GM18870 (cell line): ENCODE measurements around the gene PDZRN3.

Experiments
- ATAC-seq: cut with Tn5 transposase; IDR thresholded peaks from one replicate; pipeline ENCODE4 v1.9.1; 2021; ENCODE audit warnings: moderate library complexity; ENCODE audit not compliant: unreplicated experiment

The PDZRN3 gene

DNA sequence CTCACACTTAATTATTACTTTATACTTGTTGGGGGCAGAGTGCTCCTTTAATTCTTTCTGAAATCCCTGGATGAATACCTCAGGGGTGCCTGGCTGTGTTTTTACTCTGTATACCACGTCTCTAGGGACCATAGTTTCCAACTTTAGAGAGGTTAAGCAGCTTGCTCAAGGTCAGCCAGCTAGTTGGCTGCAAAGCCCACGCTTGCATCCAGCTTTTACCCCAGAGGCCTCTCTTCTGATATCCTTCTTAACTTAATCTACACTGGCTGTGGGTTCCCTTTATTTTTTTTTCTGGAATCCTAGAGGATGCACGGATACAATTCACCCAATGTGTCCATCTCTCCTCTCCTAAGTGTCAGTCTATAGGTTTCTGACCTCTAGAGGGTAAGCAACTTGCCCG is 1.4 kb downstream of the PDZRN3 start:
- ATAC-seq = no peak

DNA sequence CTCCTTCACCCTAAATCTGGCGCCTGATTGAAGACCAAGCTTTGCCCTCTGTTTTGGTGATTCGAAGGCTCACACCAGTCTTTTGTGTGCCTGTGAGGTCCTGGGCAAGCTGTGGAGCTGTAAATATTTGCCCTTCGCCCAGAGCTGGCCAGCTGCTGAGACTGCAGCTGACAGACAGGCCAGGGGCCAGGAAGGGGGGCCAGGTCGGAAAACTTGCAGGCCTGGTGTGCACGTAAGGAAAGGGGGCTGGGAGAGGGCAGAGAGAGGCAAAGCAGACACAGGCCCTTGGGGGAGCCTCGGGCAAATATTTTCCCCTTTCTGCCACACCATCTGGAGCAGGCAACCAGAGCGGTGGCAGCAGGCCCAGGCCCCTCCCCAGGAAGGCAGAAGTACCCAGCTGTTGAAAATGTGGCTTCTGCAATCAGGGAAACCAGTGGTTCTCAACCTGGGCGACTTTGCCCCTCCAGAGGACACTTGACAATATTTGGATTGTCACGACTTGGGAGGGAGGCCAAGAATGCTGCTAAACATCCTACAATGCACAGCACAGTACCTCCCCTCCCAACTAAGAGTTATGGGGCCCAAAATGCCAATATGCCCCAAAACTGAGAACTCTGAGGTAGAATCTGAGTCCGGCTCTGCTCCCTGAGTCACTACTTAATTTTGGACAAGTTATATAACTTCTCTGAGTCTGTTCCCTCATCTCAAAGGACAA is 2.5 kb downstream of the PDZRN3 start:
- ATAC-seq = no peak

DNA sequence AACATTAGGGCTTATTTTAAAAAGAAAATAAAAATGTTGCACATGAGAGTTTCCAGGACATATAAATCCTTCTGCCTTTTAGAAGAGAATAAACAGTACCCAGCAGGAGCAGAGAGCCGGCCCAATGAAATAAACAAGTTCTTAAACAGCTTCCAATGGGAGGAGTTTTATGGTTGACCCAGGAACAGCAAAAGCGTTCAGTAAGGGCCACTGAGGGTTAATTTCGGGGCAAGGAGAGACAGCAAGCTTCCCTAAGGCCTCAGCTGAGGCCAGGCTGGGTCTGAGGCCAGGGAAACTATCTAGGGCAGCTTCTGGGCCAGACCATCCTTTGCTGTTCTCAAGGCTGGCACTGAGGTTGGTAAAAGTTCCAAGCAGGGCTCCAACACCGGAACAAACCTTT is 3.4 kb downstream of the PDZRN3 start:
- no peak for ATAC-seq

DNA sequence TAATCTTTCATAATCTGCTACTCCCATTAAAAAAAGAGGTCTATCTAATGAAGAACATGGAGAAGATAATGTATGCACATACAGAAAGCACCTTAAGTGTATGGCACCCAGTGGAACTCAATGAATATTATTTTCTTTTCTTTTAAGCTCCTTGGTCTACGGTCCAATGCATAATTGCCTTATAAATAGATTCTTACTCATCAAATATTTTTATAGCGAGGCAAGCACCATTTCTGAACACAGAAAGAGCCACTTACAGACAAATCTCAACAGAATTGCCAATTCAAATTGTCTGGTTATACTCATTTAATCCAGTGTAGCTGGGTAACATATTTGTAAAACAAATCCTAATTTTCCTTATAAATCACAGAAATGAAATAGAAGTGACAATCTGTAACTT is 6.3 kb downstream of the PDZRN3 start:
- ATAC-seq = no peak

DNA sequence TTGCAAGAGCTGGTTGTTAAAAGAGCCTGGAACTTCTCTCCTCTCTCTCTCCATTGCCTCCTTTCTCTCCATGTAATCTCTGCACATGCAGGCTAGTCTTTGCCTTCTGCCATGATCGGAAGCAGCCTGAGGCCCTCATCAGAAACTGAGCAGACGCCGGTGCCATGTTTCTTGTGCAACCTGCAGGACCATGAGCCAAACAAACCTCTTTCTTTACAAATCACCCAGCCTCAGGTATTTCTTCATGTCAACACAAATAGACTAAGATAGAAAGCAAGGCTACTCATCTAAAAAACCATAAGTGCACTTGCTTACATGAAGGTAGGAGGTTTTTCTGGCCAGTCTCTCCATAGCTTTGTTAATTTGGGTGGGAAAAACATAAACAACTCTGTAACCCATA is 8.7 kb downstream of the PDZRN3 start:
- no peak for ATAC-seq

DNA sequence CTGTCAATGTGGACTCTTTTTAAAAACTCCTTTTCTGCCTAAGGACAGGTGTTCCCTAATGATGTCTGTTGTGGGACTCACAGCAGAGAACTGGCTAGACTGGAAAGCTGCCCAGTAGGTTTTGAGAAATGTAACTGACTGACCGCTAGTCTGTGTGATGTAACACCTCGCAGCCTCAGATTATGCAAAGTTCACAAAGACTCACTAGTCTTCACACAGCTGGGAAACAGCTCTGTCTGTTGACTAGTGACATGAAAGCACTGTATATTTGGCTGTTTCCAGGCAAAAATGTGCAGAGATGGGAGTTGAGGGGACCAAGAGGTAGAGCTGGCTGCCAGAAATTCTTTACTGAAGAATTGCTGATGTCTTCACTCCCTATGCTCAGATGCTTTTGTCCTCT is 10.3 kb downstream of the PDZRN3 start:
- ATAC-seq = no peak

DNA sequence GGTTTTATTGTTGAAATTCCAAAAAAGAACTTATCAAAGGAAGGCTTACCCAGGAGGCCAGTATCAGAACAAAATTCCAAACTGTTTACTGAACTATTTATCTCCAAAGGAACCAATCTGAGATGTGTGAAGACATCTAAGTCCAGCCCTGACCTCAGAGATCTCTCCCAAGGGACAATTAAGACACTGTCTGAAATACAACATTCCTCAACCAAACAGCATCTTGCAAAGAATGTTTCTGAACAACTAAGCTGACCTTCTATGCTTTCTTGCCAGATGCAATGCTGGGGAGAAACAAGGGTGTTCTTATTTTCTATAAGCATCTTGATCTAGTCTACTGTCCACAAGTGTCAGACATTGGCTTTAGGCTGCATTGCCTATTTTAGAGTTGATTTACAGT is 13.6 kb downstream of the PDZRN3 start:
- ATAC-seq = no peak

DNA sequence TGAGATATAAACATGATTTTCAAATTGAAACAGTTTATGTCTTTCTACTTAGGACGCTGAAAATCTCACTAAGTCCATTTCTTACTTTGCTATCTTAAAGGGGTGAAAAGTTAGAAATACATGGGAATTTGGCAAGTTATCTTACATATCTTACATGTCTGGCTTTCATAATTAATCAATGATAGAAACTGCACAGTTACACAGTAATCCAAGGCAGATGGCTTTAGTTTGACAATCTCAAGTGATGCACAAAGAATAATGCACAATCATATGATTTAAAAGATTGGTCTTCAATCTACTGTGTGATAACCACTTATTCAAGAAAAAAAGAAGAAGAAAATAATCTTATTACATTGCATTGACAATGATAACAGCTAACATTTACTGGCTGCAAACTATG is 14.2 kb downstream of the PDZRN3 start:
- ATAC-seq = no peak

DNA sequence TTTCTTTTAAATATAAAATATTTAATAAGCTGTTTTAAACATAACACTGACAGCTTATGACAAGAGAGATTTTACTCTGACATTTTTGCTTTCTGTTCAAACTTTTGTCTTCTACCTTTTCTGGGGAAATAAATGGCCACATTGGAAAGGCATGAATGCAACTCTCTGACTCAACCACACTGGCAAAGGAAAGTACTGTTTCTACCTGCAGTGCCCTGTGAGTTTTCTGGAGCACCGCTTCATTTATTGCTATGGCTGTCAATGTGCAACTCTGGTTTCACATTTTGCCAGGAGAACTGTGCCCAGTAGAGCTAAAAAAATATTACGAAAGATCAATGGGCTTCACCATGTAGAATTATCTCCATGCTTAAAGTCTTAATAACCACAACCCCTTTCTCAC is 15.1 kb downstream of the PDZRN3 start:
- no peak for ATAC-seq

DNA sequence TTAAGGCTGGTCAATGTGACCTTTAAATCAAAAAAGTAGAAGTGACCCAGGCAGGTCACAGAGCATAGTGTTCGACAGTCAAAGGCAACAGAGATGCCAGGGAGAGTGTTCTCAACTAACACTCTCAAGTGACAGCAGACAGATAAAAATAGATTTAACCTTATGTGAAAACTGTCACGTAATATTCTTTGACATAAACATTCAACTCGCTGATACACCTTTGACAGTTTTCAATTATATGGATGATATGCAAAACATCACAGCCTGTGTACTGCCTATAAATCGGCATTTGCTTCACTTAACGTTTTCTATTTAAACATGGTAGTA is 15.5 kb downstream of the PDZRN3 start:
- no peak for ATAC-seq

DNA sequence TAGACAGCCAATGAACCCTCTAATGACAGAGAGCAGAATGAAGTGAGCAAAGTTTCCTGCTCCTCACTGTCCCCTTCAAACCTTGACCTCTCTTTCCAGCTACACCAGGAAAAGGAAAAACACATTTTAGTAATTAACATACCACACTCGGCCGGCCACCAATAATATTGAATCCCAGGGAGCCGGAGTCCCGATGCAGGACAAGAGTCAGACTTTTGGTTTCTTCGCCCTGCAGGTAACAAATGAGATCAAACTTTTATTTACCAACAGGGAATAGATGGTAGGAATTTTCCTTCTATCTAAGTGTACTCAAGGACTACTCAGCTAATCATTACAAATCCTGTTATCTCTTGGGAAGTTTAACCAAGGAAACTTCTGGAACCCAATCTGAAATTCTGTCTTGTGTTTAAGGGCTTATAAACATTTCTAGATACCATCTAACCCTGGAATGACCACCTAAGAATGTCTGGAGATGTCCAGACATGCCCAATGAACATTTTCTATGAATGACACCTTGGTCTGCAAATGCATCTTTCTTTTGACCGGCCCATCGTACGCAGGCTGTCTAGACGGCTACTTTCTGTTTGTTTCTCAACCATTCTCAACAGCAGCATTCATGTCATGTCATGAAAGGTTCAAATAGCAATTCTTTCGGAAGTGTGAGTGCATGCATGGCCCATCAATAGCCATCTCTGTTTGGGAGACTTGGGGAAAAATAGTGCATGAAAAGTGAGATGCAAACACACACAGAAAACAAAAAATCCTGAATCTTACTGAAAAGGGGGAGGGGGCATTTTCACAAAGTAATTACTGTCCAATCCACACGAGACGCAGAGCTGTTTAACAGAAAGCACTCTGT is 16.1 kb downstream of the PDZRN3 start:
- ATAC-seq = no peak

DNA sequence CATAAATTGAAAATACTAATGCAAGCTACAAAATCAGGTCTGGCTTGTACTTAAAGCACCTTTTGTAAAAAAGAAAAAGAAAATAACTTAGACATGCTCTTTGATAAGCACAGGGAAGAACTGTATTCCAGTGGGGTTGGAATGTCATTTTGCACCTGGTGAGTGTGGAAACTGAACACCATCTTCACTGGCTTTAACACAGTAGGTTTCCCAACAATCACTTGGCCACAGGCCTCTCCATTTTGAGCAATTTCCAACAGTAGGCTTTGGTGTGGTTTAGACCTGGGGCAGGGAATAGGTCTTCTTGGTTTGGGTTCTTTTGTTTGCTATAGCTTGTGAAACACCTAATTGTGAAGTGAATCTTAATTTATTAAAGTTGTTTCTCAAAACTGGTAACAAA is 18.9 kb downstream of the PDZRN3 start:
- no peak for ATAC-seq

DNA sequence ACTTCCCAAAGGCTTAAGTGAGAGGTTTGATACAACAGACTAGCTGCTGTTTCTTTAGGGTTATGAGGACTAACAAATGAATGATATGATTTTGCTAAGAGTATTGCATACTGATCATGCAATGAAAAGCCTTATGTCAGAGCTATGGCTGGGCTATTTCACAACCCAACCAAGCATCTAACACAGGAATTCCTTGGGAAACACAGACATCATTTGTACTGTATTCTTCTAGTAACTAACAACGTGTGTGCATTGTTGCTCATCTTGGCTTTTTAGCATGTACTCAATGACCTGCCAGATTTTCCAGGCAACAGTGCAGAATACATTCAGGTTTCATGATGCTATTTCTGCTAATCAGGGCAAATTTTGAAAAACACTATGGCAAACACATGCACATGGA is 19.3 kb downstream of the PDZRN3 start:
- ATAC-seq = no peak

DNA sequence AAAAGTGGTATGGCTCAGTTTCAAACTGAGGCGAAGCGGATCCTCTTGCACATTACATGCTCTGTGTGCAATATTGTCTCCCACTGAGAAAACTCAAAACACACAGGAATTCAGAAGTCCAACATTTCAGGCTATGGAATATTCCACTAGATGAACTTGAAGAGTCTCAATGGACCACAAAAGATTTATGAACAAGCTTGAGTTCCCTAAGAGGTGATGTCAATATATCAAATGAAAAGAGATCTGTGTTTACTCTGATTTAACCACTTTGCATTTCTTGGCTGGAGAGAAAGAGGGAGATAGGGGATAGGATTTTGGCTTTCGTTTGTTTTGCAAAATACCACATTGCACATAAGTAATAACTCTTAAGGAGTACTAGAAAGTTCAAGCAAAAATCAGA is 20.3 kb downstream of the PDZRN3 start:
- no peak for ATAC-seq

DNA sequence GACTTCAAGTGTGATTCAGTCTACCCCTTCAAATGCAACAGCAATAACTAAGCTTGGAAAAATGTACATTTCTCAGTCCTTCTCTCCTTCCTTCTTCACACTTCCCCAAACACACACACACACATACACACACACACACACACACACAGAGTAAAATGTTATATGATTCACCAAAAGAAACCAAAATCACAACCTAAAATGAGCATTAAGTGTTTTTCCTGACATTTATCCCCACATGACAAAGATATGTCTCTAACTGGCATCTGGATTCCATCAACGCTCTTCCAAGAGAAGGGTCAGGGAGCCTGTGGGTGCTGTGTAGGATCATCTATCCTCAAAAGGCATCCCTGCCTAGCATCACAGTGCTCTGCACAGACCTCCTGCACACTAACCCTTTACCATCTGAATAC is 21.0 kb downstream of the PDZRN3 start:
- ATAC-seq = no peak

DNA sequence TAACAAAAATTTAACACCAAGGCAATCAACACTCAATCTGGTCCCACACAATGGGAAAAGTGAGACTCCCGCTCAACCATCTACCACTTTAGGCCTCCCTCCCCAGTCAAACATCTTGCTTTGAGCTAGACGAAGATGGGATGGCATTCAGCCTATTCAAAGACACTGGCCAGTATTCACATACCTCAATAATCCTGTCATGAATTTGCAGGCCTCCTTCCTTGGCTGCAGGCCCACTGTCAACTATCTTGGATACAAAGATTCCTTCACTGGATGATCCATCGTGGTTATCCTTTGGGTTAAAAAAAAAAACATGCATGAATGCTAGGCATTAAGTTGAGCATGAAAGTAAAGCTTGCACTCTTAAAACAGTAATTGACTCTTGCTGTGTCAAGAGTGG is 22.6 kb downstream of the PDZRN3 start:
- no peak for ATAC-seq

DNA sequence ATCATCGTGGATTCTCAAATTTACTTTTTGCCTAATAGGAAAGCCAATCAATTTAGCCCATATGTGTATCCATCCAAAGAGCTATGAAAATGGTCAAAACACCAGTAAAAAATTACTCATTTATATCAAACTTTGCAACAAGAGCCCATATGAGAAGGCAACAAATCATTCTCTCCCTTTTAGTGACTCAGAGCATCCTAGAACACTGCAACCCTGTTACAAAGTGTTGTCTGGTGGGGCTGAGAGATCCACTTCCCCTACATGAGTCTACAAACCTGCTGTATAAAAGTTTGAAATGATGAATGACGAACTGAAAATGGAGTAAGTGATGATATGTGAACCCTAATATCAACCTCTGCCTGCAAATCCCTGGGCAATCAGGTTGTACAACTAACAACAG is 23.3 kb downstream of the PDZRN3 start:
- ATAC-seq = no peak

DNA sequence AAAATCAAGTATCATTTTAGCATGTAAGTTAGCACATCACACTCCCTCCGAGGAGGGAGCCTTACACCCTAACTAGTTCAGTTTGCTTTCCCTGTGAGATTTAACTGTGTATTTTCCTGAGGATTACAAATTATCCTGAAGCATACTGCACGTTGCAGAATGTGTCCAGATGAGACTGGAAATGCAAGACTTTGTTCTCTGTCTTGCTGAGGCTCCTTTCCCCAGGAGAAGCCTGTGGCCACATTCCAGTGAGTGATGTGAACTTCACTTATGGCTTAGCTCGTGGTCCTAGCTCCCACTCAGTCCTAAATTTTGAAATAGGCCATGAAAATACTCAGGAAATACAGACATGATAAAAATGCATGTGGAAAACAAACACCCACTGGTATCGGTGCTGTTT is 23.7 kb downstream of the PDZRN3 start:
- ATAC-seq = no peak

DNA sequence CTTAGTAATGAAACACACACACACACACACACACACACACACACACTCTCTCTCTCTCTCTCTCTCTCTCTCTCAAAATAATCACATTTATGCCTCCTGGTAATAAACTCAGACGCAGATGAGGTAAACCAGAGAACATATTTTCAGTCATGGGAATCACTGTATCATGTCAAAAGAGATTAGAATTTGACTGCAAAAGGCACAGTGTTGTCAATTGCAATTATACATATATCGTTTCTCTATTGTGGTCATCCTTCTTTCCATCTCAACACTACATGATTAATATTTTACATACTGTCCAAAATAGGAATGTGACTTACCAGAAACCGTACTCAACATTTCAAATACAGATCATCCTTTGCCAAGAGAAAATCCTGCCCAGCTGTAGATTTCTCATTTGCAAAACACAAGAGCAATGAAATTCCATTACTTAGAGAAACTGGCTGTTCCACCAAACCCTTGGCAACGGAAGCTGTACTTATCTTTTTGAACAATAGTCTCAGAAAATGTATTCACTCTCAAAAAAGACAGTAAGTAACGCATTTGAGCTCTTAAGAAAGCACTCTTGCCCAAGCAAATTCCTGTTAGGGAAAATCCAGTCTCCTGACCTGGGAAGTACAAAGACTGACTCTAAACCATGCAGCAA is 24.3 kb downstream of the PDZRN3 start:
- no peak for ATAC-seq

DNA sequence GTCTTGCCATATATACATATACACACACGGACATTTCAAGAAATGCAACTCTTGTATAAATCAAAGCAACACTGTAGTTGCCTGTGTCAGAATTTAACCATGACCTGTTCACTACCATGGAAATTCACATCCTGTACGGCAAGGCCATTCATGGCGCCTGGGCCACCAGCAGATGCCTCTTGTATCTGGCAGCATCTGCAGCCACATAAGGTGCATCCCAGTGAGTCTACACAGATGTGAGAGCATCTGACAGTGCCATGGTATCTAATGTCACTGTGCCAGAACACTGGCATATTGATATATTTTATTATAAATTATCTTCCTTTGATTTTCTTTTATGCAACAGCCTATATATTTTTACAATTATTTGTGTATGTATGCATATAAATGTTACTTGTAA is 25.1 kb downstream of the PDZRN3 start:
- ATAC-seq = no peak

DNA sequence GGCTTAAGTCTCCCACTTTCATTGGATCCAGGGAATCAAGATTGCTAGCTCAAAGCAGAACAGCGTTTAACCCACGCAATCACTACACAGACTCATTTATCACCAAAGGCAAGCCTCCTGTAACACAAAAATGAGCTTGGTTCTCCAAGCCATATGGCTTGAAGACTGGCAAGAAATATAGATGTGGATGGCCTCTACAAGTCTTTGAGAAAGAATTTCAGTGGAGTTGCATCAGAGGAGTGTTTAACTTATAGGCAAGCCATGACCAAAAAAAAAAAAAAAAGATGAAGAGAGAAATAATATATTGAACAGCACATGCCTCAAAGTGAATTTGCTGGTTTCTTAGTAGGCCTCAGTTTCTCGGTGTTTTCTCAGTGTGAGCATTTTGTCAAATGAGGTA is 27.3 kb downstream of the PDZRN3 start:
- ATAC-seq = no peak
